Fibroblast of lung (primary cell): ENCODE data around the gene ADGRD2. TPM values are rescaled to one million over a fixed set of nuclear protein-coding genes. Genes with fewer than 3 reads are reported as not detected.

ENCODE experiments used
- DNase-seq, 2 donors: peaks; one replicate each; pipeline versions ENCODE4 v3.0.0 to v3.0.0-alpha.2; 2010; ENCODE audit warnings: low read depth in 2 of 2
- H2AFZ ChIP-seq: 2 replicates; pipeline ENCODE4 v1.5.1; 2012; ENCODE audit warnings: low read length, control low read depth, inconsistent platforms
- H3K27ac ChIP-seq: 2 replicates; pipeline ENCODE4 v1.5.1; 2011; ENCODE audit warnings: low read length, control low read depth; ENCODE audit not compliant: insufficient read depth
- H3K27me3 ChIP-seq: 2 replicates; pipeline ENCODE4 v1.5.1; 2011; ENCODE audit warnings: mild to moderate bottlenecking, low read length; ENCODE audit not compliant: control insufficient read depth, insufficient read depth
- H3K36me3 ChIP-seq: 2 replicates; pipeline ENCODE4 v1.5.1; 2011; ENCODE audit warnings: low read length; ENCODE audit not compliant: control insufficient read depth, insufficient read depth
- H3K4me1 ChIP-seq: 2 replicates; pipeline ENCODE4 v1.5.1; 2011; ENCODE audit warnings: low read length; ENCODE audit not compliant: control insufficient read depth, insufficient read depth; ENCODE audit errors: extremely low read depth
- H3K4me2 ChIP-seq: 2 replicates; pipeline ENCODE4 v1.5.1; 2011; ENCODE audit warnings: low read length, control low read depth; ENCODE audit not compliant: insufficient read depth; ENCODE audit errors: extremely low read depth
- H3K4me3 ChIP-seq, 4 experiments: fragments of 200-600 bp in 1 of 4; sonication (generic) in 1 of 4; replicated peaks in 1 of 4; 2 replicates each; pipeline ENCODE4 v1.5.1; 2011 to 2016; ENCODE audit warnings: low read length in 4 of 4, low read depth in 3 of 4, mild to moderate bottlenecking in 3 of 4, control low read depth in 2 of 4, inconsistent platforms in 1 of 4, mixed read lengths in 1 of 4; ENCODE audit not compliant: insufficient read depth in 1 of 4; ENCODE audit errors: control extremely low read depth in 1 of 4
- H3K79me2 ChIP-seq: 2 replicates; pipeline ENCODE4 v1.5.1; 2012; ENCODE audit warnings: mild to moderate bottlenecking, low read length, inconsistent platforms; ENCODE audit not compliant: control insufficient read depth, insufficient read depth
- H3K9ac ChIP-seq: 2 replicates; pipeline ENCODE4 v1.5.1; 2011; ENCODE audit warnings: mild to moderate bottlenecking, low read length, control low read depth; ENCODE audit not compliant: insufficient read depth
- H3K9me3 ChIP-seq: 2 replicates; pipeline ENCODE4 v1.5.1; 2012; ENCODE audit warnings: low read depth, low read length; ENCODE audit not compliant: control insufficient read depth, insufficient read depth
- H4K20me1 ChIP-seq: 2 replicates; pipeline ENCODE4 v1.5.1; 2011; ENCODE audit warnings: low read length; ENCODE audit not compliant: control insufficient read depth, insufficient read depth; ENCODE audit errors: extremely low read depth
- EZH2 ChIP-seq: IDR thresholded peaks from 2 replicates; pipeline ENCODE4 v1.5.1; 2012; ENCODE audit warnings: low read length, control low read depth, mild to moderate bottlenecking; ENCODE audit errors: missing control alignments
- polyA plus RNA-seq, 2 donors: library from polyadenylated mRNA; depleted of rRNA in 1 of 2; stranded (reverse) in 1 of 2; unstranded in 1 of 2; fragments of >200 nt; gene quantifications; 2 replicates each; pipeline ENCODE4 v1.2.1, GENCODE V29; 2011 to 2012; ENCODE audit warnings: missing spikeins in 1 of 2
- total RNA-seq: library from RNA; depleted of rRNA; stranded (reverse); fragments of >200 nt; gene quantifications from 2 replicates; pipeline ENCODE4 v1.2.1, GENCODE V29; 2014
- TF ChIP-seq, protein P1 (sequence below), 2 donors: IDR thresholded peaks in 1 of 2; conservative IDR thresholded peaks in 1 of 2; 1 replicate in 1 of 2; 2 replicates in 1 of 2; pipeline ENCODE4 v1.5.1; 2011 to 2012; ENCODE audit warnings: low read length in 2 of 2, control low read depth in 1 of 2, inconsistent platforms in 1 of 2, low read depth in 1 of 2, mild to moderate bottlenecking in 1 of 2

The ADGRD2 gene
- total and polyA plus RNA-seq, 2 donors (not counting 1 experiment from before 2014, with no cell fraction given) = not detected

GRCh38 chr9:124456341-124457078 lies 6.3 kb downstream of the ADGRD2 start:
- H3K36me3 ChIP-seq = no peaks in the 10 kb centered on the region
- TF ChIP-seq, protein P1, sequence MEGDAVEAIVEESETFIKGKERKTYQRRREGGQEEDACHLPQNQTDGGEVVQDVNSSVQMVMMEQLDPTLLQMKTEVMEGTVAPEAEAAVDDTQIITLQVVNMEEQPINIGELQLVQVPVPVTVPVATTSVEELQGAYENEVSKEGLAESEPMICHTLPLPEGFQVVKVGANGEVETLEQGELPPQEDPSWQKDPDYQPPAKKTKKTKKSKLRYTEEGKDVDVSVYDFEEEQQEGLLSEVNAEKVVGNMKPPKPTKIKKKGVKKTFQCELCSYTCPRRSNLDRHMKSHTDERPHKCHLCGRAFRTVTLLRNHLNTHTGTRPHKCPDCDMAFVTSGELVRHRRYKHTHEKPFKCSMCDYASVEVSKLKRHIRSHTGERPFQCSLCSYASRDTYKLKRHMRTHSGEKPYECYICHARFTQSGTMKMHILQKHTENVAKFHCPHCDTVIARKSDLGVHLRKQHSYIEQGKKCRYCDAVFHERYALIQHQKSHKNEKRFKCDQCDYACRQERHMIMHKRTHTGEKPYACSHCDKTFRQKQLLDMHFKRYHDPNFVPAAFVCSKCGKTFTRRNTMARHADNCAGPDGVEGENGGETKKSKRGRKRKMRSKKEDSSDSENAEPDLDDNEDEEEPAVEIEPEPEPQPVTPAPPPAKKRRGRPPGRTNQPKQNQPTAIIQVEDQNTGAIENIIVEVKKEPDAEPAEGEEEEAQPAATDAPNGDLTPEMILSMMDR (conservative IDR thresholded peaks at IDR 0.05 in 1 of 2, IDR thresholded peaks at IDR 0.05 in 1 of 2; ENCODE audit: low read depth in 1 of 2, low read length in 2 of 2) = no peak
- TF ChIP-seq EZH2 = no peak
- H3K4me3 ChIP-seq = no peak overlapping the region
- peaks cover 16% of the 10 kb centered on the region for H3K27me3 ChIP-seq
- no peak for DNase-seq
- no peak overlapping the region for H3K27ac ChIP-seq
- H3K9ac ChIP-seq = no peak overlapping the region
- no peaks in the 10 kb centered on the region for H3K9me3 ChIP-seq
- H3K4me1 ChIP-seq = no peaks in the 10 kb centered on the region
- H4K20me1 ChIP-seq = no peaks in the 10 kb centered on the region
- H2AFZ ChIP-seq = no peak overlapping the region
- H3K4me2 ChIP-seq = no peak overlapping the region
- H3K79me2 ChIP-seq = no peaks in the 10 kb centered on the region

DNA sequence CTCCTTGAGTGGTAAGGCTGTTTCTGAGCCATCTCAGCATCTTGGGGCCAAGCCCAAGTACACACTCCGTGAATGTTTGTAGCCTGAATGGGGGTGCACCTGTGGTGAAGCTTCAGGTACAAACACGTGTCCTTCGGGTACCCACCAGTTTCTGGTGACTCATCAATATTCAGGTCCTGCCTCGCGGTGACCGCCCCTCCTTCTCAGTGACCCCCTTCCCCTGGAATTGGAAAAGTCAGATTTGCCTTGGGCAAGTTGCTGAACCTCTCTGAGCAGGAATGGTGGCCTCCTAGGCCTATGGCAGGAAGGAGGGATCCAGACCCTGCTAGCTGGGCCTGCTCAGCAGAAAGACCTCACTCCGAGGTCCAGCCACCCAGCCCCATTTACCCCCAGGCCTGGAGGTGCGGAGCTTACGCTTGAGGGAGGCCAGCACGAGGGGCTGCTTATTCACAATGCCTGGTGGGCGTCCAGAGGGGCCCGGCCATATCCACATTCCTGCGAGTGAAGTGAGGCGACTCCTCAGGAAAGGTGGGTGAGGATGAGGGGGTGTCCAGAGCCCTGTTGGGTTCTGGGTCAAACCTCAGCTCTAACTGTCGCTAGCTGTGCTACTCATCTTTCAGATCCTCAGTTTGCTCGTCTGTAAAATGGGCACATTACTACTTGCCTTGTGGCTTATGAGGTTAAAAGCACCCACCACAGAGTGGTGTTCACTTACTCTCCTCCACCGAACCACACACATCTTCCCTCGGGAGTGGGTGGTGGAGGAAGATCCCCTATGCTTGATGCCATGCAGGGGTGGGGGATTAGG lies 7.0 kb downstream of the ADGRD2 start:
- Histone ChIP-seq H3K9me3 (no peaks in the 10 kb centered on the region), H3K4me3 (no peak overlapping the region), H4K20me1 (no peaks in the 10 kb centered on the region), H3K4me1 (no peaks in the 10 kb centered on the region), H3K27me3 (peaks cover 14% of the 10 kb centered on the region), H3K36me3 (no peaks in the 10 kb centered on the region), H3K4me2 (no peak overlapping the region), H3K79me2 (no peaks in the 10 kb centered on the region), H3K9ac (no peak overlapping the region), H3K27ac (no peak overlapping the region), H2AFZ (no peak overlapping the region)
- no peak for DNase-seq
- no peak for TF ChIP-seq EZH2
- TF ChIP-seq, protein P1 (conservative IDR thresholded peaks at IDR 0.05 in 1 of 2, IDR thresholded peaks at IDR 0.05 in 1 of 2; ENCODE audit: low read depth in 1 of 2, low read length in 2 of 2) = no peak

DNA sequence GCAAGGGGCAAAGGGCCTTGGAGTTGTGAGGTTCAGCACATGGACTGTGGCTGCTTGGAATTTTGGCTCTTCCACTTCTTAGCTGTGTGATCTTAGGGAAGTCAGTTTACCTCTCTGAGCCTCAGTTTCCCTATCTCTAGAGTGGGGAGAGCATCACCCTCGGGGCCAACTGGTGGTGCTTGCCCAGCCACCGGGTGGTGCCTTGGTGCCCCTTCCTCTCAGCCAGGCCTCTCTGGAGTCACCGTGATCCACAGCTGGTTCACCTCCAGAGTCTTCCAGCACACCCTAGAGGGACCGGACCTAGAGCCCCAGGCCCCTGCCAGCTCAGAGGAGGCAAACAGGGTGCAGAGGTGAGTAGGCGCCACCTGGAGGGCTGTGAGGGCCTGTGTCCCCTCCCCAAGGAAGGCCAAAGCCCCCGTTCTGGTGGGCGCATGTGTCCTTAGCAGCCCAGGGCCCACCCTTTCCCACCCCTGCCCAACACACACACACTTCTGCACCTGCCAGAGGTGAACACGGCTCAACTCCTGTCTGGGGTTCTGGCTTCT lies 7.7 kb downstream of the ADGRD2 start:
- Histone ChIP-seq H3K4me3 (no peak overlapping the region), H3K9me3 (no peaks in the 10 kb centered on the region), H4K20me1 (no peaks in the 10 kb centered on the region), H3K79me2 (no peaks in the 10 kb centered on the region), H3K9ac (no peak overlapping the region), H3K4me2 (no peak overlapping the region), H3K27me3 (peaks cover 7% of the 10 kb centered on the region), H3K36me3 (no peaks in the 10 kb centered on the region), H3K4me1 (no peaks in the 10 kb centered on the region), H2AFZ (no peak overlapping the region), H3K27ac (no peak overlapping the region)
- DNase-seq = no peak
- TF ChIP-seq, protein P1 (conservative IDR thresholded peaks at IDR 0.05 in 1 of 2, IDR thresholded peaks at IDR 0.05 in 1 of 2; ENCODE audit: low read depth in 1 of 2, low read length in 2 of 2) = no peak
- TF ChIP-seq EZH2 = no peak
